Liver (tissue), 9 donors: ENCODE results near the gene ENHO. TPM values are rescaled to one million over a fixed set of nuclear protein-coding genes. Genes with fewer than 3 reads are reported as not detected.

Experiments
- DNase-seq: peaks from one replicate; pipeline ENCODE4 v3.0.0-alpha.2; 2017; ENCODE audit warnings: low spot score
- H3K27ac ChIP-seq, 2 donors: one replicate each; pipeline ENCODE4 v1.7.0; 2013; ENCODE audit warnings: inconsistent platforms in 2 of 2, low read length in 2 of 2, control low read depth in 1 of 2, low read depth in 1 of 2, mild to moderate bottlenecking in 1 of 2
- H3K27me3 ChIP-seq, 4 donors: one replicate each; pipeline versions ENCODE4 v1.6.1 to v1.7.0; 2013; ENCODE audit warnings: low read length in 3 of 4, inconsistent platforms in 1 of 4, mild to moderate bottlenecking in 1 of 4, moderate library complexity in 1 of 4; ENCODE audit not compliant: control insufficient read depth in 4 of 4, insufficient read depth in 4 of 4
- H3K36me3 ChIP-seq, 4 donors: one replicate each; pipeline versions ENCODE4 v1.6.1 to v1.7.0; 2013; ENCODE audit warnings: low read length in 3 of 4, mild to moderate bottlenecking in 3 of 4, low read depth in 1 of 4, moderate library complexity in 1 of 4; ENCODE audit not compliant: control insufficient read depth in 4 of 4, insufficient read depth in 3 of 4
- H3K4me1 ChIP-seq, 4 donors: one replicate each; pipeline versions ENCODE4 v1.6.1 to v1.7.0; 2013; ENCODE audit warnings: low read length in 3 of 4, mild to moderate bottlenecking in 3 of 4, moderate library complexity in 1 of 4; ENCODE audit not compliant: control insufficient read depth in 4 of 4, insufficient read depth in 4 of 4
- H3K4me3 ChIP-seq, 3 donors: one replicate each; pipeline versions ENCODE4 v1.6.1 to v1.7.0; 2013; ENCODE audit warnings: low read length in 3 of 3, control low read depth in 1 of 3, low read depth in 1 of 3, mild to moderate bottlenecking in 1 of 3
- H3K9ac ChIP-seq, 2 donors: one replicate each; pipeline ENCODE4 v1.7.0; 2013; ENCODE audit warnings: low read length in 2 of 2, mild to moderate bottlenecking in 2 of 2, moderate library complexity in 2 of 2, control low read depth in 1 of 2, low read depth in 1 of 2
- H3K9me3 ChIP-seq, 4 donors: one replicate each; pipeline versions ENCODE4 v1.6.1 to v1.7.0; 2013; ENCODE audit warnings: low read length in 3 of 4; ENCODE audit not compliant: control insufficient read depth in 4 of 4
- CTCF ChIP-seq: fragments of 150-350 bp; IDR thresholded peaks from 2 replicates; pipeline ENCODE4 v1.5.1; 2017; ENCODE audit warnings: improper control_type of control experiment, low read depth, low read length; ENCODE audit not compliant: missing input control
- EGR1 ChIP-seq, 2 donors: IDR thresholded peaks; 2 replicates each; pipeline ENCODE4 v1.6.1; 2016 to 2018; ENCODE audit warnings: antibody characterized with exemption in 2 of 2, low read depth in 2 of 2
- FOXA1 ChIP-seq: IDR thresholded peaks from 2 replicates; pipeline ENCODE4 v1.6.1; 2016; ENCODE audit warnings: antibody characterized with exemption
- FOXA2 ChIP-seq: IDR thresholded peaks from 2 replicates; pipeline ENCODE4 v1.6.1; 2016; ENCODE audit warnings: antibody characterized with exemption
- GABPA ChIP-seq, 2 donors: IDR thresholded peaks in 1 of 2; conservative IDR thresholded peaks in 1 of 2; 2 replicates each; pipeline ENCODE4 v1.6.1; 2016; ENCODE audit warnings: antibody characterized with exemption in 2 of 2, mild to moderate bottlenecking in 1 of 2, moderate library complexity in 1 of 2
- HNF4A ChIP-seq, 2 donors: conservative IDR thresholded peaks; 2 replicates each; pipeline ENCODE4 v1.6.1; 2016; ENCODE audit warnings: antibody characterized with exemption in 2 of 2, mild to moderate bottlenecking in 2 of 2
- HNF4G ChIP-seq: IDR thresholded peaks from 2 replicates; pipeline ENCODE4 v1.6.1; 2016; ENCODE audit warnings: antibody characterized with exemption
- JUND ChIP-seq, 2 donors: IDR thresholded peaks; 2 replicates each; pipeline ENCODE4 v1.6.1; 2016; ENCODE audit warnings: antibody characterized with exemption in 2 of 2
- RAD21 ChIP-seq, 2 donors: IDR thresholded peaks; 2 replicates each; pipeline ENCODE4 v1.6.1; 2016; ENCODE audit warnings: antibody characterized with exemption in 2 of 2, mild to moderate bottlenecking in 2 of 2
- REST ChIP-seq: IDR thresholded peaks from 2 replicates; pipeline ENCODE4 v1.6.1; 2016; ENCODE audit warnings: antibody characterized with exemption, mild to moderate bottlenecking
- RXRA ChIP-seq, 2 donors: IDR thresholded peaks; 2 replicates each; pipeline ENCODE4 v1.6.1; 2017 to 2018; ENCODE audit warnings: antibody characterized with exemption in 2 of 2, mild to moderate bottlenecking in 1 of 2
- WGBS: extraction: QIAGEN DNeasy Blood & Tissue Kit; methylation state at CpG from one replicate; pipeline ENCODE4 v1.1.7; 2013; 5-methylcytosine and 5-hydroxymethylcytosine counted together
- polyA plus RNA-seq, 2 donors: library from polyadenylated mRNA; stranded (reverse) in 1 of 2; unstranded in 1 of 2; fragments of 200-250 nt in 1 of 2; fragments of >200 nt in 1 of 2; fragmentation: Nextera tagmentation in 1 of 2; extraction: Ambion mirVana in 1 of 2; gene quantifications; one replicate each; pipeline versions ENCODE4 v1.2.1 to v1.2.3, GENCODE V29; 2013 to 2015
- total RNA-seq, 2 donors: library from RNA; depleted of rRNA; stranded (reverse); fragments of >200 nt; gene quantifications; one replicate each; pipeline ENCODE4 v1.2.3, GENCODE V29; 2014
- donor health status: healthy.
- donor health status: healthy.
- donor health status: healthy.
- donor health status: healthy.
- donor health status: healthy.

The ENHO gene
- total and polyA plus RNA-seq, 4 donors: 0.67 to 9.6 (median 1.9) TPM

- H3K27me3 ChIP-seq: no peaks in the 10 kb centered on the region
- H3K4me1 ChIP-seq: peaks cover 0 to 9% (median 4%) of the 10 kb centered on the region in 4 donors
- H3K36me3 ChIP-seq: no peaks in the 10 kb centered on the region
- no peak for DNase-seq
- H3K27ac ChIP-seq: no peak overlapping the region
- H3K4me3 ChIP-seq: no peak overlapping the region
- 87% methylated on average over 2 of the region's 2 CpGs for WGBS
- TF ChIP-seq JUND (IDR thresholded peaks at IDR 0.05): no peak
- TF ChIP-seq RAD21 (IDR thresholded peaks at IDR 0.05): no peak
- no peak for TF ChIP-seq EGR1 (IDR thresholded peaks at IDR 0.05; ENCODE audit: low read depth in 2 of 2)
- TF ChIP-seq HNF4A (conservative IDR thresholded peaks at IDR 0.05): no peak
- no peak for TF ChIP-seq RXRA (IDR thresholded peaks at IDR 0.05)
- TF ChIP-seq FOXA2: no peak
- no peak for TF ChIP-seq GABPA (IDR thresholded peaks at IDR 0.05 in 1 of 2, conservative IDR thresholded peaks at IDR 0.05 in 1 of 2)
- no peak for TF ChIP-seq FOXA1
- TF ChIP-seq HNF4G: no peak
- TF ChIP-seq CTCF: no peak
- H3K9ac ChIP-seq: no peak overlapping the region
- no peaks in the 10 kb centered on the region for H3K9me3 ChIP-seq
These were observed 21.4 kb downstream of the ENHO start for GRCh38 chr9:34501372-34501771.

- WGBS: 1% methylated on average over 6 of the region's 6 CpGs
- DNase-seq: peak; percentile 76
- Histone ChIP-seq H3K27ac (no peak overlapping the region), H3K9me3 (no peaks in the 10 kb centered on the region), H3K27me3 (no peaks in the 10 kb centered on the region), H3K4me3 (no peak overlapping the region), H3K9ac (no peak overlapping the region), H3K4me1 (peaks cover 0 to 9% (median 4%) of the 10 kb centered on the region in 4 donors), H3K36me3 (no peaks in the 10 kb centered on the region)
- TF ChIP-seq REST (peak; percentile 42), CTCF (peak; percentile 95), RAD21 (IDR thresholded peaks at IDR 0.05) (peak; percentile 92 to 96), JUND (IDR thresholded peaks at IDR 0.05) (no peak)
These were observed 22.0 kb downstream of the ENHO start for GRCh38 chr9:34500623-34501267.
